WTC11 (cell line): ENCODE results near the gene SPATA17. TPM values are rescaled to one million over a fixed set of nuclear protein-coding genes. Genes with fewer than 3 reads are reported as not detected.

Experiments used
- ATAC-seq: fragments of 200-7000 bp; cut with Tn5 transposase; 2 replicates; pipeline ENCODE4 v1.10.0; 2021; ENCODE audit warnings: mild to moderate bottlenecking, moderate library complexity
- CTCF ChIA-PET: fragments of 300-600 bp; sonication (Branson Sonifier 250); formaldehyde crosslinking; loops from one replicate; lab custom pipeline; 2021; ENCODE audit warnings: antibody characterized with exemption; lab: Charles Lee
- POLR2A ChIA-PET: fragments of 350-600 bp; sonication (Branson Sonifier 250); formaldehyde crosslinking; loops from one replicate; lab custom pipeline; 2021; ENCODE audit warnings: antibody characterized with exemption; lab: Charles Lee
- DNase-seq: peaks from one replicate; pipeline ENCODE4 v3.0.0; 2021; ENCODE audit warnings: low spot score
- H3K27ac Mint-ChIP-seq: 2 replicates; pipeline ENCODE4 v1.8.0; 2021; ENCODE audit warnings: mixed read lengths
- H3K27me3 Mint-ChIP-seq: 2 replicates; pipeline ENCODE4 v1.8.0; 2021; ENCODE audit warnings: low read depth, mild to moderate bottlenecking, moderate library complexity, mixed read lengths
- H3K36me3 Mint-ChIP-seq: 2 replicates; pipeline ENCODE4 v1.8.0; 2021; ENCODE audit warnings: mixed read lengths
- H3K4me1 Mint-ChIP-seq: 2 replicates; pipeline ENCODE4 v1.8.0; 2022; ENCODE audit warnings: mixed read lengths
- H3K4me3 Mint-ChIP-seq: 2 replicates; pipeline ENCODE4 v1.8.0; 2021; ENCODE audit warnings: mild to moderate bottlenecking, moderate library complexity, mixed read lengths
- H3K9me3 Mint-ChIP-seq: 2 replicates; pipeline ENCODE4 v1.8.0; 2021; ENCODE audit warnings: mixed read lengths
- AFF4 ChIP-seq: sonication (generic); formaldehyde crosslinking; IDR thresholded peaks from 2 replicates; pipeline ENCODE4 v1.8.1; 2023; ENCODE audit warnings: mild to moderate bottlenecking, missing genetic modification reagents, borderline replicate concordance
- CDX4 ChIP-seq: fragments of 250-450 bp; sonication (Bioruptor Pico); IDR thresholded peaks from 2 replicates; pipeline ENCODE4 v1.9.0; 2021; ENCODE audit warnings: moderate library complexity, mild to moderate bottlenecking, inconsistent platforms, borderline replicate concordance
- CREM ChIP-seq: sonication (generic); formaldehyde crosslinking; IDR thresholded peaks from 2 replicates; pipeline ENCODE4 v1.8.1; 2022; ENCODE audit warnings: mild to moderate bottlenecking, missing genetic modification reagents, moderate library complexity
- JAZF1 ChIP-seq: fragments of 250-450 bp; sonication (Bioruptor Pico); IDR thresholded peaks from 2 replicates; pipeline ENCODE4 v1.9.0; 2021; ENCODE audit warnings: moderate library complexity, mild to moderate bottlenecking, inconsistent platforms
- NFATC4 ChIP-seq: fragments of 250-450 bp; sonication (Bioruptor Pico); IDR thresholded peaks from 2 replicates; pipeline ENCODE4 v1.9.0; 2021; ENCODE audit warnings: mild to moderate bottlenecking
- NFYB ChIP-seq: sonication (generic); formaldehyde crosslinking; conservative IDR thresholded peaks from 2 replicates; pipeline ENCODE4 v1.8.0; 2022; ENCODE audit warnings: low read depth, missing genetic modification reagents
- NR2C2 ChIP-seq: sonication (generic); formaldehyde crosslinking; IDR thresholded peaks from 2 replicates; pipeline ENCODE4 v1.8.0; 2022; ENCODE audit warnings: mild to moderate bottlenecking, missing genetic modification reagents
- SOX15 ChIP-seq: fragments of 250-450 bp; sonication (Bioruptor Pico); IDR thresholded peaks from 2 replicates; pipeline ENCODE4 v1.9.0; 2021; ENCODE audit warnings: mild to moderate bottlenecking
- SP1 ChIP-seq: sonication (generic); formaldehyde crosslinking; conservative IDR thresholded peaks from 2 replicates; pipeline ENCODE4 v1.8.1; 2022; ENCODE audit warnings: missing genetic modification reagents
- STAT6 ChIP-seq: sonication (generic); formaldehyde crosslinking; conservative IDR thresholded peaks from 2 replicates; pipeline ENCODE4 v1.8.1; 2023; ENCODE audit warnings: mild to moderate bottlenecking, low read depth, missing genetic modification reagents, moderate library complexity
- ZNF263 ChIP-seq: sonication (generic); formaldehyde crosslinking; IDR thresholded peaks from 2 replicates; pipeline ENCODE4 v1.8.1; 2022; ENCODE audit warnings: low read depth, mild to moderate bottlenecking, moderate library complexity, missing genetic modification reagents
- ZNF416 ChIP-seq: fragments of 250-450 bp; sonication (Bioruptor Pico); IDR thresholded peaks from 2 replicates; pipeline ENCODE4 v1.9.0; 2021; ENCODE audit warnings: mild to moderate bottlenecking, inconsistent platforms
- ZNF423 ChIP-seq: fragments of 250-450 bp; sonication (Bioruptor Pico); IDR thresholded peaks from 2 replicates; pipeline ENCODE4 v2.1.2; 2022; ENCODE audit warnings: mild to moderate bottlenecking, moderate library complexity
- total RNA-seq: library from RNA; stranded (reverse); gene quantifications from 3 replicates; pipeline ENCODE4 v1.2.3, GENCODE V29; 2021
- TF ChIP-seq, protein P1 (sequence below): sonication (generic); formaldehyde crosslinking; IDR thresholded peaks from 2 replicates; pipeline ENCODE4 v1.8.0; 2023; ENCODE audit warnings: mild to moderate bottlenecking, missing genetic modification reagents
- TF ChIP-seq, protein P2 (sequence below): fragments of 250-450 bp; sonication (Bioruptor Pico); IDR thresholded peaks from 2 replicates; pipeline ENCODE4 v2.1.2; 2022; ENCODE audit warnings: mild to moderate bottlenecking, moderate library complexity
- TF ChIP-seq, protein P3 (sequence below): sonication (generic); formaldehyde crosslinking; IDR thresholded peaks from 2 replicates; pipeline ENCODE4 v1.8.0; 2022; ENCODE audit warnings: mild to moderate bottlenecking, missing genetic modification reagents
- TF ChIP-seq, protein P4 (sequence below): fragments of 250-450 bp; sonication (Bioruptor Pico); IDR thresholded peaks from 2 replicates; pipeline ENCODE4 v1.9.0; 2021; ENCODE audit warnings: mild to moderate bottlenecking, borderline replicate concordance
- TF ChIP-seq, protein P5 (sequence below): sonication (generic); formaldehyde crosslinking; IDR thresholded peaks from 2 replicates; pipeline ENCODE4 v1.8.1; 2022; ENCODE audit warnings: low read depth, mild to moderate bottlenecking, moderate library complexity, missing genetic modification reagents, borderline replicate concordance

SPATA17 gene
- total RNA-seq, 1 experiment from 2014 or later = 1.3 TPM

GRCh38 chr1:217895841-217896240 is 264.7 kb downstream of the SPATA17 start:
- ChIA-PET CTCF (no interaction called here), POLR2A (no interaction called here)
- Mint-ChIP-seq H3K4me1 (peaks cover 5% of the 10 kb centered on the region), H3K36me3 (no peaks in the 10 kb centered on the region), H3K9me3 (no peaks in the 10 kb centered on the region; the same call in 1 of the 2 replicates), H3K27me3 (no peaks in the 10 kb centered on the region), H3K27ac (no peak overlapping the region), H3K4me3 (no peak overlapping the region)
- no peak for DNase-seq
- TF ChIP-seq SOX15 (CRISPR knock-in tag) (no peak), SP1 (CRISPR knock-in tag) (no peak), NR2C2 (CRISPR knock-in tag) (no peak), STAT6 (CRISPR knock-in tag) (no peak), ZNF263 (CRISPR knock-in tag) (no peak), CDX4 (CRISPR knock-in tag) (no peak), CREM (CRISPR knock-in tag) (no peak), NFATC4 (CRISPR knock-in tag) (no peak), JAZF1 (CRISPR knock-in tag) (no peak), ZNF416 (CRISPR knock-in tag) (no peak), NFYB (CRISPR knock-in tag) (no peak)
- TF ChIP-seq, protein P1, sequence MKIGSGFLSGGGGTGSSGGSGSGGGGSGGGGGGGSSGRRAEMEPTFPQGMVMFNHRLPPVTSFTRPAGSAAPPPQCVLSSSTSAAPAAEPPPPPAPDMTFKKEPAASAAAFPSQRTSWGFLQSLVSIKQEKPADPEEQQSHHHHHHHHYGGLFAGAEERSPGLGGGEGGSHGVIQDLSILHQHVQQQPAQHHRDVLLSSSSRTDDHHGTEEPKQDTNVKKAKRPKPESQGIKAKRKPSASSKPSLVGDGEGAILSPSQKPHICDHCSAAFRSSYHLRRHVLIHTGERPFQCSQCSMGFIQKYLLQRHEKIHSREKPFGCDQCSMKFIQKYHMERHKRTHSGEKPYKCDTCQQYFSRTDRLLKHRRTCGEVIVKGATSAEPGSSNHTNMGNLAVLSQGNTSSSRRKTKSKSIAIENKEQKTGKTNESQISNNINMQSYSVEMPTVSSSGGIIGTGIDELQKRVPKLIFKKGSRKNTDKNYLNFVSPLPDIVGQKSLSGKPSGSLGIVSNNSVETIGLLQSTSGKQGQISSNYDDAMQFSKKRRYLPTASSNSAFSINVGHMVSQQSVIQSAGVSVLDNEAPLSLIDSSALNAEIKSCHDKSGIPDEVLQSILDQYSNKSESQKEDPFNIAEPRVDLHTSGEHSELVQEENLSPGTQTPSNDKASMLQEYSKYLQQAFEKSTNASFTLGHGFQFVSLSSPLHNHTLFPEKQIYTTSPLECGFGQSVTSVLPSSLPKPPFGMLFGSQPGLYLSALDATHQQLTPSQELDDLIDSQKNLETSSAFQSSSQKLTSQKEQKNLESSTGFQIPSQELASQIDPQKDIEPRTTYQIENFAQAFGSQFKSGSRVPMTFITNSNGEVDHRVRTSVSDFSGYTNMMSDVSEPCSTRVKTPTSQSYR (CRISPR knock-in tag) = no peak
- TF ChIP-seq, protein P2, sequence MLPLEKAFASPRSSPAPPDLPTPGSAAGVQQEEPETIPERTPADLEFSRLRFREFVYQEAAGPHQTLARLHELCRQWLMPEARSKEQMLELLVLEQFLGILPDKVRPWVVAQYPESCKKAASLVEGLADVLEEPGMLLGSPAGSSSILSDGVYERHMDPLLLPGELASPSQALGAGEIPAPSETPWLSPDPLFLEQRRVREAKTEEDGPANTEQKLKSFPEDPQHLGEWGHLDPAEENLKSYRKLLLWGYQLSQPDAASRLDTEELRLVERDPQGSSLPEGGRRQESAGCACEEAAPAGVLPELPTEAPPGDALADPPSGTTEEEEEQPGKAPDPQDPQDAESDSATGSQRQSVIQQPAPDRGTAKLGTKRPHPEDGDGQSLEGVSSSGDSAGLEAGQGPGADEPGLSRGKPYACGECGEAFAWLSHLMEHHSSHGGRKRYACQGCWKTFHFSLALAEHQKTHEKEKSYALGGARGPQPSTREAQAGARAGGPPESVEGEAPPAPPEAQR = no peak
- TF ChIP-seq, all 79 proteins: peak for 0
- no peak for ATAC-seq

- no peak for DNase-seq
- no peak for ATAC-seq
- Mint-ChIP-seq H3K27me3 (no peaks in the 10 kb centered on the region), H3K9me3 (no peaks in the 10 kb centered on the region), H3K27ac (no peak overlapping the region), H3K4me3 (no peak overlapping the region), H3K36me3 (no peaks in the 10 kb centered on the region), H3K4me1 (peaks cover 10% of the 10 kb centered on the region)
- CTCF ChIA-PET = no interaction called here
- POLR2A ChIA-PET = no interaction called here
- TF ChIP-seq, protein P3, sequence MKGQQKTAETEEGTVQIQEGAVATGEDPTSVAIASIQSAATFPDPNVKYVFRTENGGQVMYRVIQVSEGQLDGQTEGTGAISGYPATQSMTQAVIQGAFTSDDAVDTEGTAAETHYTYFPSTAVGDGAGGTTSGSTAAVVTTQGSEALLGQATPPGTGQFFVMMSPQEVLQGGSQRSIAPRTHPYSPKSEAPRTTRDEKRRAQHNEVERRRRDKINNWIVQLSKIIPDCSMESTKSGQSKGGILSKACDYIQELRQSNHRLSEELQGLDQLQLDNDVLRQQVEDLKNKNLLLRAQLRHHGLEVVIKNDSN = no peak
- TF ChIP-seq, protein P4, sequence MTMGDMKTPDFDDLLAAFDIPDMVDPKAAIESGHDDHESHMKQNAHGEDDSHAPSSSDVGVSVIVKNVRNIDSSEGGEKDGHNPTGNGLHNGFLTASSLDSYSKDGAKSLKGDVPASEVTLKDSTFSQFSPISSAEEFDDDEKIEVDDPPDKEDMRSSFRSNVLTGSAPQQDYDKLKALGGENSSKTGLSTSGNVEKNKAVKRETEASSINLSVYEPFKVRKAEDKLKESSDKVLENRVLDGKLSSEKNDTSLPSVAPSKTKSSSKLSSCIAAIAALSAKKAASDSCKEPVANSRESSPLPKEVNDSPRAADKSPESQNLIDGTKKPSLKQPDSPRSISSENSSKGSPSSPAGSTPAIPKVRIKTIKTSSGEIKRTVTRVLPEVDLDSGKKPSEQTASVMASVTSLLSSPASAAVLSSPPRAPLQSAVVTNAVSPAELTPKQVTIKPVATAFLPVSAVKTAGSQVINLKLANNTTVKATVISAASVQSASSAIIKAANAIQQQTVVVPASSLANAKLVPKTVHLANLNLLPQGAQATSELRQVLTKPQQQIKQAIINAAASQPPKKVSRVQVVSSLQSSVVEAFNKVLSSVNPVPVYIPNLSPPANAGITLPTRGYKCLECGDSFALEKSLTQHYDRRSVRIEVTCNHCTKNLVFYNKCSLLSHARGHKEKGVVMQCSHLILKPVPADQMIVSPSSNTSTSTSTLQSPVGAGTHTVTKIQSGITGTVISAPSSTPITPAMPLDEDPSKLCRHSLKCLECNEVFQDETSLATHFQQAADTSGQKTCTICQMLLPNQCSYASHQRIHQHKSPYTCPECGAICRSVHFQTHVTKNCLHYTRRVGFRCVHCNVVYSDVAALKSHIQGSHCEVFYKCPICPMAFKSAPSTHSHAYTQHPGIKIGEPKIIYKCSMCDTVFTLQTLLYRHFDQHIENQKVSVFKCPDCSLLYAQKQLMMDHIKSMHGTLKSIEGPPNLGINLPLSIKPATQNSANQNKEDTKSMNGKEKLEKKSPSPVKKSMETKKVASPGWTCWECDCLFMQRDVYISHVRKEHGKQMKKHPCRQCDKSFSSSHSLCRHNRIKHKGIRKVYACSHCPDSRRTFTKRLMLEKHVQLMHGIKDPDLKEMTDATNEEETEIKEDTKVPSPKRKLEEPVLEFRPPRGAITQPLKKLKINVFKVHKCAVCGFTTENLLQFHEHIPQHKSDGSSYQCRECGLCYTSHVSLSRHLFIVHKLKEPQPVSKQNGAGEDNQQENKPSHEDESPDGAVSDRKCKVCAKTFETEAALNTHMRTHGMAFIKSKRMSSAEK (CRISPR knock-in tag) = no peak
- TF ChIP-seq ZNF423 (CRISPR knock-in tag) = no peak
- TF ChIP-seq AFF4 = no peak
- TF ChIP-seq, protein P5, sequence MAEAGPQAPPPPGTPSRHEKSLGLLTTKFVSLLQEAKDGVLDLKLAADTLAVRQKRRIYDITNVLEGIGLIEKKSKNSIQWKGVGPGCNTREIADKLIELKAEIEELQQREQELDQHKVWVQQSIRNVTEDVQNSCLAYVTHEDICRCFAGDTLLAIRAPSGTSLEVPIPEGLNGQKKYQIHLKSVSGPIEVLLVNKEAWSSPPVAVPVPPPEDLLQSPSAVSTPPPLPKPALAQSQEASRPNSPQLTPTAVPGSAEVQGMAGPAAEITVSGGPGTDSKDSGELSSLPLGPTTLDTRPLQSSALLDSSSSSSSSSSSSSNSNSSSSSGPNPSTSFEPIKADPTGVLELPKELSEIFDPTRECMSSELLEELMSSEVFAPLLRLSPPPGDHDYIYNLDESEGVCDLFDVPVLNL (CRISPR knock-in tag) = no peak
These were observed 265.3 kb downstream of the SPATA17 start for GRCh38 chr1:217896490-217896889.
